ENCODE results near the gene SNAI3. TPM values are rescaled to one million over a fixed set of nuclear protein-coding genes. Genes with fewer than 3 reads are reported as not detected.
A peak's percentile ranks its signal among the peaks of the same experiment; 100 is the strongest.

Gene SNAI3
- total RNA-seq, 4 donors from 2014 or later = 0.26 to 0.83 (median 0.59) TPM

- H3K4me1 ChIP-seq = peaks cover 19 to 29% (median 26%) of the 10 kb centered on the region in 4 donors
- TF ChIP-seq EP300 (IDR thresholded peaks at IDR 0.05) (no peak), POLR2A (IDR thresholded peaks at IDR 0.05; ENCODE audit: low read depth) (no peak), CTCF (IDR thresholded peaks at IDR 0.05) (no peak), POLR2AphosphoS5 (IDR thresholded peaks at IDR 0.05) (no peak)
- H3K27me3 ChIP-seq = peaks cover 0 to 99% (median 64%) of the 10 kb centered on the region in 4 donors
- intact Hi-C loops (cut with DNase I) = no loop called here
- no peaks in the 10 kb centered on the region for H3K36me3 ChIP-seq
- no peak overlapping the region for H3K27ac ChIP-seq (replicated peaks in 1 of 4)
- no peak for DNase-seq (ENCODE audit: extremely low spot score)
- H3K4me3 ChIP-seq = no peak overlapping the region
- H3K9me3 ChIP-seq = no peaks in the 10 kb centered on the region
- 37% methylated on average over 13 of the region's 28 CpGs for WGBS
Observed at GRCh38 chr16:88688013-88688778, 1.9 kb upstream of the SNAI3 start.

GRCh38 chr16:88687676-88688012 lies 1.3 kb upstream of the SNAI3 start:
- H3K9me3 ChIP-seq = no peaks in the 10 kb centered on the region
- intact Hi-C loops (cut with DNase I) = no loop called here
- peaks cover 19 to 29% (median 26%) of the 10 kb centered on the region in 4 donors for H3K4me1 ChIP-seq
- DNase-seq (ENCODE audit: extremely low spot score) = no peak
- no peaks in the 10 kb centered on the region for H3K36me3 ChIP-seq
- peaks cover 0 to 97% (median 64%) of the 10 kb centered on the region in 4 donors for H3K27me3 ChIP-seq
- WGBS = 53% methylated on average over 3 of the region's 3 CpGs
- no peak overlapping the region for H3K27ac ChIP-seq (replicated peaks in 1 of 4)
- no peak overlapping the region for H3K4me3 ChIP-seq
- TF ChIP-seq CTCF (IDR thresholded peaks at IDR 0.05) = no peak
- TF ChIP-seq EP300 (IDR thresholded peaks at IDR 0.05) = no peak
- TF ChIP-seq POLR2A (IDR thresholded peaks at IDR 0.05; ENCODE audit: low read depth) = no peak
- no peak for TF ChIP-seq POLR2AphosphoS5 (IDR thresholded peaks at IDR 0.05)

- H3K9me3 ChIP-seq = no peaks in the 10 kb centered on the region
- WGBS = 71% methylated on average over 6 of the region's 10 CpGs
- no peaks in the 10 kb centered on the region for H3K36me3 ChIP-seq
Observed at GRCh38 chr16:88687254-88687576, 908 bp upstream of the SNAI3 start.

GRCh38 chr16:88686062-88686438 lies 257 bp downstream of the SNAI3 start:
- Histone ChIP-seq H3K4me3 (peak overlapping the region; percentile 51 to 65 (median 52)), H3K36me3 (no peaks in the 10 kb centered on the region), H3K4me1 (peaks cover 29 to 31% (median 30%) of the 10 kb centered on the region in 4 donors), H3K27me3 (peaks cover 0 to 97% (median 70%) of the 10 kb centered on the region in 4 donors), H3K9me3 (no peaks in the 10 kb centered on the region), H3K27ac (replicated peaks in 1 of 4) (peak overlapping the region in 1 of 4 donors; percentile 23)
- TF ChIP-seq EP300 (IDR thresholded peaks at IDR 0.05) (no peak), CTCF (IDR thresholded peaks at IDR 0.05) (no peak), POLR2AphosphoS5 (IDR thresholded peaks at IDR 0.05) (no peak), POLR2A (IDR thresholded peaks at IDR 0.05; ENCODE audit: low read depth) (no peak)
- no CpG with 5 or more reads among the region's 25 CpGs for WGBS
- no peak for DNase-seq (ENCODE audit: extremely low spot score)
- intact Hi-C loops (cut with DNase I) = no loop called here

More at GRCh38 chr16:88687254-88687576, 908 bp upstream of the SNAI3 start:
- DNase-seq (ENCODE audit: extremely low spot score) = no peak
- TF ChIP-seq CTCF (IDR thresholded peaks at IDR 0.05) (no peak), POLR2A (IDR thresholded peaks at IDR 0.05; ENCODE audit: low read depth) (no peak), POLR2AphosphoS5 (IDR thresholded peaks at IDR 0.05) (no peak), EP300 (IDR thresholded peaks at IDR 0.05) (no peak)
- H3K4me1 ChIP-seq = peaks cover 19 to 29% (median 25%) of the 10 kb centered on the region in 4 donors
- H3K27ac ChIP-seq (replicated peaks in 1 of 4) = no peak overlapping the region
- H3K4me3 ChIP-seq = peak overlapping the region in 1 of 4 donors; percentile 51
- H3K27me3 ChIP-seq = peaks cover 0 to 97% (median 64%) of the 10 kb centered on the region in 4 donors
- intact Hi-C loops (cut with DNase I) = no loop called here

Measured in esophagus muscularis mucosa (tissue), 4 donors.